SW480 (cell line): Measurements from ENCODE around the gene CYP2C19.
A peak's percentile ranks its signal among the peaks of the same experiment; 100 is the strongest.
"Not testable (repeated sequence)": the region's sequence is repeated elsewhere in the genome, so short reads cannot be mapped to it uniquely, and the experiment has no call there.

ENCODE experiments used
- DNase-seq: peaks from one replicate; pipeline ENCODE4 v3.0.0-alpha.2; 2016; ENCODE audit warnings: low spot score

CYP2C19 gene

DNA sequence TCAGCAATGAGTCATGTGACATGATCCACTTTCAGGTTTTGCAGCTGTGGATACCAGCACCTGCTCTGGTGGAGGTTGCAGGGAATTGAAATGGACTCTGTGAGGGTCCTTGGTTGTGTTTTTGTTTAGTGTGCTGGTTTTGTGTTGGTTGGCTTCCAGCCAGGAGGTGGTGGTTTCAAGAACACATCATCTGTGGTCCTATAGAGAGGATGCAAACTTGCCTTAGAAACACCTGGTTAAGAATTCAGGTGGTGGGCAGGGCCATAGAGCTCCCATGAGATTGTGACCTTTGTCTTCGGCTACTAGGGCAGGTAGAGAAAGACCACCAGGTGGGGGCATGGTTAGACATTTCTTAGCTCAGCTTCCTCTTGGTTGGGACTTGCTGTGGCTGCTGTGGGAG, 116.7 kb downstream of the CYP2C19 start:
- DNase-seq: no peak

DNA sequence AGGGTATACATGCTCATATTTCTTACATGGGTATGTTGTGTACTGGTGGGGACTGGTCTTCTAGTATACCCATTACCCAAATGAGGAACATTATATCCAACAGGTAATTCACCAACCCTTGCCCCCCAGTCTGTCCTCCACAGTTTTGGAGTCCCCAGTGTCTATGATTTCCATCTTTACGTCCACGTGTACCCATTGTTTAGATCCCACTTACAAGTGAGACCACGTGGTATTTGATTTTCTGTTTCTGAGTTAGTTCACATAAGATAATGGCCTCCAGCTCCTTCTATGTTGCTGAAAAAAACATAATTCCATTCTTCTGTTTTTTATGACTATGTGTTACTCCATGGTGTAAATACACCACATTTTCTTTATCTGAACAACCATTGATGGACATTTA, 126.6 kb downstream of the CYP2C19 start:
- no peak for DNase-seq

DNA sequence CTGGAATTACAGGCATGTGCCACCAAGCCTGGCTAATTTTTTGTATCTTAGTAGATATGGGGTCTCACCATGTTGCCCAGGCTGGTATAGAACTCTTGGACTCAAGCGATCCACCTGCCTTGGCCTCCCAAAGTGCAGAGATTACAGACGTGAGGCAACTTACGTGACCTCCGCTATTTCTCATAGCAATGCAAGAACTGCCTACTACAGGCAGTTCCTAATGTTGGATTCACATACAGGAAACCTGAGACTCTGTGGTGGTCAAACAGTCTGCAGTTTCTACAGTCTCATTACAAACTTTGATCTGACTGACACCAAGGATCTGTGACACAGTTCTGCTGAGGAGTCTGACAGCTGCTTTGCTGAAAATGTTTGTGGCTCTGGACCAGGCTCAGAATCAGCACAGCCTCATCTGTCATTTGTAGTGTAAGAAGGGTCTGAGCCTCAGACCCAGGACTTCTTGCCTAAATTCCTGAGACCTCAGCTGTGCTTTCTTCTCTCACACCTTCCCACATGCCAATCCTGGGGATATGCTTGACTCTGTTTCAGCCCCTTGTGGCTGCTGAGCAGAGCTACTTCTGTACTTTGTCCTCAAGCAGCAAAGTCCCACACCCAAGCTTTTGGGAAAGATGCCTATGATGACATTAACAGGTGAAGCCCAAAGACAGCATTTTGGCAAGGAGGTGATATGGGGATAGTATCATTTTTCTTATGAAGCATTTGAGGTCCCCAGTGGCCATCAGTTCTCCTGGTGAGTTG, 128.0 kb downstream of the CYP2C19 start:
- no peak for DNase-seq

DNA sequence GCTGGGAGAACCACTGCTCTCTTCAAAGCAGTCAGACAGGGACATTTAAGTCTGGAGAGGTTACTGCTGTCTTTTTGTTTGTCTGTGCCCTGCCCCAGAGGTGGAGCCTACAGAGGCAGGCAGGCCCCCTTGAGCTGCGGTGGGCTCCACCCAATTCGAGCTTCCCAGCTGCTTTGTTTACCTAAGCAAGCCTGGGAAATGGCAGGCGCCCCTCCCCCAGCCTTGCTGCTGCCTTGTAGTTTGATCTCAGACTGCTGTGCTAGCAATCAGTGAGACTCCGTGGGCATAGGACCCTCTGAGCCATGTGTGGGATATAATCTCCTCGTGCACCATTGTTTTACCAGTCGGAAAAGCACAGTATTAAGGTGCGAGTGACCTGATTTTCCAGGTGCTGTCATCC, 135.9 kb downstream of the CYP2C19 start:
- not testable (repeated sequence) for DNase-seq

DNA sequence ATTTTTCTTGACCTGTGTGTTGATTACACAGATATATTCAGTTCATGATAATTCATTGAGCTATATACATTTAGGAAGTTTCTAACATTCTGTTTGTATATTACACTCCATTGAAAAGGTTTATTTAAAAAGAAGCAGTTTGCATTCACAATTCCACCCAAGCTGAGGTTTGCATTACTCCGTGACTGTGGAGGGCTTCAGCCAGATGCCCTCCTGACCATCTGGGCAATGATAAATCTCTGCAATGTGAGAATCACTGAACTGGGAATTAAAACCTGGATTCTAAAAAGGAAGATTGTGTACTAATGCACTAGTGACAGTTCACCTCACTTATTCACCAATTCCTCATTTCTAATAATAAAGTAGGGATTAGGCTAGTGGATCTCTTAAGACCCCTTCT, 139.6 kb downstream of the CYP2C19 start:
- DNase-seq: no peak

DNA sequence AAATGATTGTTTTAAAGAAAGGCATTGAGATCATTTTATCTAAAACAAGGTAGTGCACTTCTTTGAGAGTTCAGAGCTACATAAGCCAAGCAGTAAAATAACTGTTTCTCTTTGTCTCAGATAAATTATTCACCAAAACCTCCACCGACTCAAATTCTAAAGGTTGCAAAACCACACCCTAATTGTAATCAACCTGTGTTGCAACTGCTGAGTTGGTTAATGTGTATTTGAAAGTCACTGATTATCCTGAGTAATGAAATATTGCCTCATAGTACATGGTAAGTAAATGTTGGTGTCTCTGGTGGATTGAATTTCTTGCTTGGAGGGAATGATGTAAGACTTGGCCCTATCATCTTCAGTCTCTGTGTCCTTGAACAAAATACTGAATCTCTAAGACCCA, 140.1 kb downstream of the CYP2C19 start:
- DNase-seq: peak; percentile 12
